ENCODE data around the gene ARL10. TPM values are rescaled to one million over a fixed set of nuclear protein-coding genes. Genes with fewer than 3 reads are reported as not detected.

ARL10 gene
- total RNA-seq, 1 experiment from 2014 or later, result 9.6 TPM

DNA sequence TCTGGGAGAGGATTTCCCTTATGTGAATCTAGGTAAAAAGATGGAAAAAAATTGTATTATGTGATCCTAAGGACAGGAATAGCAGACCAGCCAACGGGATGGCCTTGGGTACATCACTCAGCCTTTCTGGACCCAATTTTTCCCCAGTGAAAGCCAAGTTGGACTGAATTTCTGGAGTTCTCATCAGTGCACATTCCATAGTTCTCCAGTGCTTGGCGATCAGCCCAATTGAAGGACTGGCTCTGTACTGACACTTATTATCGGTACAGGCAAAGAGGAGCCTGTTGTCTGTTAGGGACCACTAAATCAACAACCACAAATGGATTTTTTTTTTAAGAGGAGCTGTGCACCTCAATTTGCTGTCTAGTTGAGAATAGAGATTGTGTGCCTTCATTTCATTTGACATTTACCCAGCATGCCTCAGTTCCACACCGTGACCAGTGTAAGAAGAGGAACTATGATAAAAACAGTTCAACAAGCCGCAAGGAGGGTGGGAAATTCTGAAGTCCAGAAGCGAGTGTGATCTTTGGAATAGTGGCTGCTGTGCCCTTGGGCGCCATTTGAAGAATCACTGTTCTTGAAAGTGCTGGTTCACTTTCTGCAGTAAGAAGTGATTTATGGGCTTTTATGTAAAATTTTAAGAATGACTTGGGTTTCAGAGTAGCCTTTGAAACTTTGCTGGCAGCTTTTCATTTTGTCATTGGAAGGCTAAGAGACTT, 8.0 kb downstream of the ARL10 start:
- H3K4me3 Mint-ChIP-seq, result no peak overlapping the region
- no peak for DNase-seq

More for the DNA sequence above, 8.0 kb downstream of the ARL10 start:
- Mint-ChIP-seq H3K36me3 (ENCODE audit: insufficient read depth in 1 of 3, low read depth in 3 of 3) (peaks cover 0 to 9% (median 4%) of the 10 kb centered on the region in 3 experiments; a peak in 4 of 7 replicates), H3K4me1 (no peaks in the 10 kb centered on the region), H3K9me3 (no peaks in the 10 kb centered on the region), H3K27ac (no peak overlapping the region), H3K27me3 (ENCODE audit: low read depth) (no peaks in the 10 kb centered on the region)
- Histone ChIP-seq H3K79me1 (ENCODE audit: insufficient read depth, low read depth, low read length, poor library complexity, severe bottlenecking) (no peaks in the 10 kb centered on the region), H3K14ac (ENCODE audit: insufficient read depth, low read length) (no peak overlapping the region), H3K4ac (ENCODE audit: low read depth, low read length) (no peak overlapping the region), H3K27me3 (ENCODE audit: insufficient read depth, low read length) (no peaks in the 10 kb centered on the region), H2BK5ac (ENCODE audit: insufficient read length, low read length) (no peak overlapping the region), H3K79me2 (ENCODE audit: insufficient read depth, low read length) (no peaks in the 10 kb centered on the region), H3K27ac (ENCODE audit: insufficient read length, low read depth, low read length) (no peak overlapping the region), H3K9me3 (ENCODE audit: control insufficient read depth, low read depth, low read length) (no peaks in the 10 kb centered on the region), H4K8ac (replicated peaks; ENCODE audit: insufficient read length, low read depth, low read length) (no peak overlapping the region), H3K23me2 (ENCODE audit: insufficient read length, low read depth, low read length, poor library complexity, severe bottlenecking) (no peaks in the 10 kb centered on the region), H2BK12ac (ENCODE audit: insufficient read length, low read depth, low read length) (no peak overlapping the region), H2BK15ac (ENCODE audit: low read depth, low read length) (no peak overlapping the region), H3K18ac (ENCODE audit: insufficient read length, low read depth, low read length) (no peak overlapping the region), H4K20me1 (ENCODE audit: control insufficient read depth, insufficient read depth, insufficient read length) (no peaks in the 10 kb centered on the region), H3K4me1 (ENCODE audit: insufficient read depth, low read length) (no peaks in the 10 kb centered on the region), H4K91ac (ENCODE audit: insufficient read length, low read depth, low read length) (no peak overlapping the region), H3T11ph (ENCODE audit: low read length) (no peak overlapping the region), H2AK5ac (ENCODE audit: insufficient read length, low read length) (no peak overlapping the region), H4K5ac (ENCODE audit: insufficient read length, low read depth, low read length) (no peak overlapping the region), H3K9ac (ENCODE audit: extremely low read depth, insufficient read length, low read length) (no peak overlapping the region), H3K4me2 (ENCODE audit: insufficient read depth, insufficient read length, low read length) (no peak overlapping the region), H2BK20ac (ENCODE audit: low read depth, low read length, poor library complexity, severe bottlenecking) (no peak overlapping the region), H3K56ac (ENCODE audit: insufficient read length, low read depth, low read length) (no peak overlapping the region), H2BK120ac (ENCODE audit: low read depth, low read length, poor library complexity, severe bottlenecking) (no peak overlapping the region), H3K23ac (ENCODE audit: insufficient read length, low read depth, low read length) (no peak overlapping the region), H2AFZ (ENCODE audit: low read length) (no peak overlapping the region)
- WGBS (ENCODE audit: extremely low coverage, insufficient read length, low lambda C conversion rate), result no CpG with 5 or more reads among the region's 7 CpGs
- TF ChIP-seq, protein P1, sequence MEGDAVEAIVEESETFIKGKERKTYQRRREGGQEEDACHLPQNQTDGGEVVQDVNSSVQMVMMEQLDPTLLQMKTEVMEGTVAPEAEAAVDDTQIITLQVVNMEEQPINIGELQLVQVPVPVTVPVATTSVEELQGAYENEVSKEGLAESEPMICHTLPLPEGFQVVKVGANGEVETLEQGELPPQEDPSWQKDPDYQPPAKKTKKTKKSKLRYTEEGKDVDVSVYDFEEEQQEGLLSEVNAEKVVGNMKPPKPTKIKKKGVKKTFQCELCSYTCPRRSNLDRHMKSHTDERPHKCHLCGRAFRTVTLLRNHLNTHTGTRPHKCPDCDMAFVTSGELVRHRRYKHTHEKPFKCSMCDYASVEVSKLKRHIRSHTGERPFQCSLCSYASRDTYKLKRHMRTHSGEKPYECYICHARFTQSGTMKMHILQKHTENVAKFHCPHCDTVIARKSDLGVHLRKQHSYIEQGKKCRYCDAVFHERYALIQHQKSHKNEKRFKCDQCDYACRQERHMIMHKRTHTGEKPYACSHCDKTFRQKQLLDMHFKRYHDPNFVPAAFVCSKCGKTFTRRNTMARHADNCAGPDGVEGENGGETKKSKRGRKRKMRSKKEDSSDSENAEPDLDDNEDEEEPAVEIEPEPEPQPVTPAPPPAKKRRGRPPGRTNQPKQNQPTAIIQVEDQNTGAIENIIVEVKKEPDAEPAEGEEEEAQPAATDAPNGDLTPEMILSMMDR (conservative IDR thresholded peaks at IDR 0.05), result no peak

Measured in H9 (cell line).